ENCODE results near the gene NSMF. TPM values are rescaled to one million over a fixed set of nuclear protein-coding genes. Genes with fewer than 3 reads are reported as not detected.
A peak's percentile ranks its signal among the peaks of the same experiment; 100 is the strongest.

The NSMF gene
- polyA plus RNA-seq, 1 of the 3 experiments (the other 2 are of a cell fraction), result 58.8 TPM

DNA sequence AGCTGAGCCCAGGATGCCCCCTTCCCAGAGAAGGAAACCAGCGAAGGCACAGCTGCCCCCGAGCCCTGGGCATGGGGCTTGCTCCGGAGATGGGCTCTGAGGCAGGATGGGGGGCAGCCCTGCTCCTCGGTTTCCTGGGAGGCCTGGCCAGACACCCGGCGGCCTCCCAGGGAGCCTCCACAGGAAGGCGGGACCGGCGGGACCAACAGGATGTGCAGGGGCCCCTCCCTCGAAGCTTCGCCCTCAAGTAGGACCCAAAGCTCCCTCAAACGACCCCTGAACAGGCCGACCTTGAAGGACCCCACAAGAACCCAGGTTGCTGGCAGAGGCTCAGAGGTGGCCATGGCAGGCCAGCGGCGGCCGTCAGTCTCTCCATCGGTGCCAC lies 47.9 kb downstream of the NSMF start:
- Histone ChIP-seq H3K9me3 (no peaks in the 10 kb centered on the region), H3K36me3 (replicated peaks in 1 of 2; ENCODE audit: control insufficient read depth in 1 of 2, insufficient read depth in 2 of 2, low read length in 1 of 2) (no peaks in the 10 kb centered on the region), H3K9ac (no peak overlapping the region), H4K20me1 (ENCODE audit: insufficient read depth) (0 out of 2 replicates have a peak, but pooled peaks cover 4% of the 10 kb centered on the region), H3K27ac (ENCODE audit: low read depth in 2 of 2, low read length in 1 of 2) (no peak overlapping the region), H2AFZ (ENCODE audit: low read depth) (no peak overlapping the region), H3K9me2 (no peaks in the 10 kb centered on the region), H3F3A (replicated peaks; ENCODE audit: insufficient read depth) (peaks cover 15% of the 10 kb centered on the region), H3K4me1 (ENCODE audit: control insufficient read depth in 1 of 2, insufficient read depth in 2 of 2, low read depth in 1 of 2, low read length in 1 of 2) (peaks cover 7 to 19% of the 10 kb centered on the region in 2 experiments; a peak in 3 of 4 replicates), H3K4me2 (peak overlapping the region; percentile 57; the same call in 1 of the 2 replicates), H3K79me2 (ENCODE audit: insufficient read depth) (peaks cover 15% of the 10 kb centered on the region; the same call in 1 of the 2 replicates), H3K4me3 (ENCODE audit: low read depth in 2 of 2, low read length in 1 of 2) (no peak overlapping the region), H3K27me3 (ENCODE audit: insufficient read depth) (no peaks in the 10 kb centered on the region)
- WGBS (ENCODE audit: low lambda C conversion rate), result 60% methylated on average over 5 of the region's 17 CpGs
- ChIA-PET CTCF (interaction anchor here (1.8 kb wide), 1 partner anchor 125 kb away, joined by 4 read pairs; no protein-coding TSS in a partner anchor), POLR2A (interaction anchor here (1.2 kb wide), 1 partner anchor 11 kb away, joined by 3 read pairs; no protein-coding TSS in a partner anchor)
- DNase-seq, result no peak
- TF ChIP-seq, protein P1, sequence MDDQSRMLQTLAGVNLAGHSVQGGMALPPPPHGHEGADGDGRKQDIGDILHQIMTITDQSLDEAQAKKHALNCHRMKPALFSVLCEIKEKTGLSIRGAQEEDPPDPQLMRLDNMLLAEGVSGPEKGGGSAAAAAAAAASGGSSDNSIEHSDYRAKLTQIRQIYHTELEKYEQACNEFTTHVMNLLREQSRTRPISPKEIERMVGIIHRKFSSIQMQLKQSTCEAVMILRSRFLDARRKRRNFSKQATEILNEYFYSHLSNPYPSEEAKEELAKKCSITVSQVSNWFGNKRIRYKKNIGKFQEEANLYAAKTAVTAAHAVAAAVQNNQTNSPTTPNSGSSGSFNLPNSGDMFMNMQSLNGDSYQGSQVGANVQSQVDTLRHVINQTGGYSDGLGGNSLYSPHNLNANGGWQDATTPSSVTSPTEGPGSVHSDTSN (IDR thresholded peaks at IDR 0.05), result no peak
- TF ChIP-seq JUND (IDR thresholded peaks at IDR 0.05), result no peak
- no peak for TF ChIP-seq EZH2phosphoT487 (IDR thresholded peaks at IDR 0.05; ENCODE audit: borderline replicate concordance, low read depth)
- TF ChIP-seq, protein P2, sequence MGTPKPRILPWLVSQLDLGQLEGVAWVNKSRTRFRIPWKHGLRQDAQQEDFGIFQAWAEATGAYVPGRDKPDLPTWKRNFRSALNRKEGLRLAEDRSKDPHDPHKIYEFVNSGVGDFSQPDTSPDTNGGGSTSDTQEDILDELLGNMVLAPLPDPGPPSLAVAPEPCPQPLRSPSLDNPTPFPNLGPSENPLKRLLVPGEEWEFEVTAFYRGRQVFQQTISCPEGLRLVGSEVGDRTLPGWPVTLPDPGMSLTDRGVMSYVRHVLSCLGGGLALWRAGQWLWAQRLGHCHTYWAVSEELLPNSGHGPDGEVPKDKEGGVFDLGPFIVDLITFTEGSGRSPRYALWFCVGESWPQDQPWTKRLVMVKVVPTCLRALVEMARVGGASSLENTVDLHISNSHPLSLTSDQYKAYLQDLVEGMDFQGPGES (IDR thresholded peaks at IDR 0.05; ENCODE audit: low read depth, low read length), result no peak
- TF ChIP-seq FOXJ3 (CRISPR knock-in tag; IDR thresholded peaks at IDR 0.05), result no peak
- no peak for TF ChIP-seq RXRA (IDR thresholded peaks at IDR 0.05; ENCODE audit: borderline replicate concordance, low read depth)
- no peak for TF ChIP-seq NRF1 (IDR thresholded peaks at IDR 0.05; ENCODE audit: low read depth, low read length)
- TF ChIP-seq, protein P3, sequence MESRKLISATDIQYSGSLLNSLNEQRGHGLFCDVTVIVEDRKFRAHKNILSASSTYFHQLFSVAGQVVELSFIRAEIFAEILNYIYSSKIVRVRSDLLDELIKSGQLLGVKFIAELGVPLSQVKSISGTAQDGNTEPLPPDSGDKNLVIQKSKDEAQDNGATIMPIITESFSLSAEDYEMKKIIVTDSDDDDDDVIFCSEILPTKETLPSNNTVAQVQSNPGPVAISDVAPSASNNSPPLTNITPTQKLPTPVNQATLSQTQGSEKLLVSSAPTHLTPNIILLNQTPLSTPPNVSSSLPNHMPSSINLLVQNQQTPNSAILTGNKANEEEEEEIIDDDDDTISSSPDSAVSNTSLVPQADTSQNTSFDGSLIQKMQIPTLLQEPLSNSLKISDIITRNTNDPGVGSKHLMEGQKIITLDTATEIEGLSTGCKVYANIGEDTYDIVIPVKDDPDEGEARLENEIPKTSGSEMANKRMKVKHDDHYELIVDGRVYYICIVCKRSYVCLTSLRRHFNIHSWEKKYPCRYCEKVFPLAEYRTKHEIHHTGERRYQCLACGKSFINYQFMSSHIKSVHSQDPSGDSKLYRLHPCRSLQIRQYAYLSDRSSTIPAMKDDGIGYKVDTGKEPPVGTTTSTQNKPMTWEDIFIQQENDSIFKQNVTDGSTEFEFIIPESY (IDR thresholded peaks at IDR 0.05; ENCODE audit: borderline replicate concordance, low read depth), result no peak
- no peak for TF ChIP-seq MEF2A (IDR thresholded peaks at IDR 0.05; ENCODE audit: borderline replicate concordance, low read depth)
- no peak for TF ChIP-seq ELF1 (IDR thresholded peaks at IDR 0.05)
- TF ChIP-seq, protein P4, sequence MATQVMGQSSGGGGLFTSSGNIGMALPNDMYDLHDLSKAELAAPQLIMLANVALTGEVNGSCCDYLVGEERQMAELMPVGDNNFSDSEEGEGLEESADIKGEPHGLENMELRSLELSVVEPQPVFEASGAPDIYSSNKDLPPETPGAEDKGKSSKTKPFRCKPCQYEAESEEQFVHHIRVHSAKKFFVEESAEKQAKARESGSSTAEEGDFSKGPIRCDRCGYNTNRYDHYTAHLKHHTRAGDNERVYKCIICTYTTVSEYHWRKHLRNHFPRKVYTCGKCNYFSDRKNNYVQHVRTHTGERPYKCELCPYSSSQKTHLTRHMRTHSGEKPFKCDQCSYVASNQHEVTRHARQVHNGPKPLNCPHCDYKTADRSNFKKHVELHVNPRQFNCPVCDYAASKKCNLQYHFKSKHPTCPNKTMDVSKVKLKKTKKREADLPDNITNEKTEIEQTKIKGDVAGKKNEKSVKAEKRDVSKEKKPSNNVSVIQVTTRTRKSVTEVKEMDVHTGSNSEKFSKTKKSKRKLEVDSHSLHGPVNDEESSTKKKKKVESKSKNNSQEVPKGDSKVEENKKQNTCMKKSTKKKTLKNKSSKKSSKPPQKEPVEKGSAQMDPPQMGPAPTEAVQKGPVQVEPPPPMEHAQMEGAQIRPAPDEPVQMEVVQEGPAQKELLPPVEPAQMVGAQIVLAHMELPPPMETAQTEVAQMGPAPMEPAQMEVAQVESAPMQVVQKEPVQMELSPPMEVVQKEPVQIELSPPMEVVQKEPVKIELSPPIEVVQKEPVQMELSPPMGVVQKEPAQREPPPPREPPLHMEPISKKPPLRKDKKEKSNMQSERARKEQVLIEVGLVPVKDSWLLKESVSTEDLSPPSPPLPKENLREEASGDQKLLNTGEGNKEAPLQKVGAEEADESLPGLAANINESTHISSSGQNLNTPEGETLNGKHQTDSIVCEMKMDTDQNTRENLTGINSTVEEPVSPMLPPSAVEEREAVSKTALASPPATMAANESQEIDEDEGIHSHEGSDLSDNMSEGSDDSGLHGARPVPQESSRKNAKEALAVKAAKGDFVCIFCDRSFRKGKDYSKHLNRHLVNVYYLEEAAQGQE (IDR thresholded peaks at IDR 0.05; ENCODE audit: low read depth, low read length), result no peak
- TF ChIP-seq CHD2 (IDR thresholded peaks at IDR 0.05; ENCODE audit: low read length, partially characterized antibody), result no peak
- TF ChIP-seq YY1 (IDR thresholded peaks at IDR 0.05; ENCODE audit: low read depth), result no peak
- no peak for TF ChIP-seq TCF12 (IDR thresholded peaks at IDR 0.05)
- no peak for TF ChIP-seq NFIC (IDR thresholded peaks at IDR 0.05; ENCODE audit: borderline replicate concordance)
